Liver (tissue), 9 donors: ENCODE measurements around the gene SERPINE1. TPM values are rescaled to one million over a fixed set of nuclear protein-coding genes. Genes with fewer than 3 reads are reported as not detected.

Source experiments
- DNase-seq: peaks from one replicate; pipeline ENCODE4 v3.0.0-alpha.2; 2017; ENCODE audit warnings: low spot score
- H3K27ac ChIP-seq, 2 donors: one replicate each; pipeline ENCODE4 v1.7.0; 2013; ENCODE audit warnings: inconsistent platforms in 2 of 2, low read length in 2 of 2, control low read depth in 1 of 2, low read depth in 1 of 2, mild to moderate bottlenecking in 1 of 2
- H3K27me3 ChIP-seq, 4 donors: one replicate each; pipeline versions ENCODE4 v1.6.1 to v1.7.0; 2013; ENCODE audit warnings: low read length in 3 of 4, inconsistent platforms in 1 of 4, mild to moderate bottlenecking in 1 of 4, moderate library complexity in 1 of 4; ENCODE audit not compliant: control insufficient read depth in 4 of 4, insufficient read depth in 4 of 4
- H3K36me3 ChIP-seq, 4 donors: one replicate each; pipeline versions ENCODE4 v1.6.1 to v1.7.0; 2013; ENCODE audit warnings: low read length in 3 of 4, mild to moderate bottlenecking in 3 of 4, low read depth in 1 of 4, moderate library complexity in 1 of 4; ENCODE audit not compliant: control insufficient read depth in 4 of 4, insufficient read depth in 3 of 4
- H3K4me1 ChIP-seq, 4 donors: one replicate each; pipeline versions ENCODE4 v1.6.1 to v1.7.0; 2013; ENCODE audit warnings: low read length in 3 of 4, mild to moderate bottlenecking in 3 of 4, moderate library complexity in 1 of 4; ENCODE audit not compliant: control insufficient read depth in 4 of 4, insufficient read depth in 4 of 4
- H3K4me3 ChIP-seq, 3 donors: one replicate each; pipeline versions ENCODE4 v1.6.1 to v1.7.0; 2013; ENCODE audit warnings: low read length in 3 of 3, control low read depth in 1 of 3, low read depth in 1 of 3, mild to moderate bottlenecking in 1 of 3
- H3K9ac ChIP-seq, 2 donors: one replicate each; pipeline ENCODE4 v1.7.0; 2013; ENCODE audit warnings: low read length in 2 of 2, mild to moderate bottlenecking in 2 of 2, moderate library complexity in 2 of 2, control low read depth in 1 of 2, low read depth in 1 of 2
- H3K9me3 ChIP-seq, 4 donors: one replicate each; pipeline versions ENCODE4 v1.6.1 to v1.7.0; 2013; ENCODE audit warnings: low read length in 3 of 4; ENCODE audit not compliant: control insufficient read depth in 4 of 4
- CTCF ChIP-seq: fragments of 150-350 bp; IDR thresholded peaks from 2 replicates; pipeline ENCODE4 v1.5.1; 2017; ENCODE audit warnings: improper control_type of control experiment, low read depth, low read length; ENCODE audit not compliant: missing input control
- EGR1 ChIP-seq, 2 donors: IDR thresholded peaks; 2 replicates each; pipeline ENCODE4 v1.6.1; 2016 to 2018; ENCODE audit warnings: antibody characterized with exemption in 2 of 2, low read depth in 2 of 2
- HNF4A ChIP-seq, 2 donors: conservative IDR thresholded peaks; 2 replicates each; pipeline ENCODE4 v1.6.1; 2016; ENCODE audit warnings: antibody characterized with exemption in 2 of 2, mild to moderate bottlenecking in 2 of 2
- HNF4G ChIP-seq: IDR thresholded peaks from 2 replicates; pipeline ENCODE4 v1.6.1; 2016; ENCODE audit warnings: antibody characterized with exemption
- MAX ChIP-seq: IDR thresholded peaks from 2 replicates; pipeline ENCODE4 v1.6.1; 2016; ENCODE audit warnings: antibody characterized with exemption
- NR2F2 ChIP-seq: IDR thresholded peaks from 2 replicates; pipeline ENCODE4 v1.6.1; 2016; ENCODE audit warnings: antibody characterized with exemption
- RAD21 ChIP-seq, 2 donors: IDR thresholded peaks; 2 replicates each; pipeline ENCODE4 v1.6.1; 2016; ENCODE audit warnings: antibody characterized with exemption in 2 of 2, mild to moderate bottlenecking in 2 of 2
- RXRA ChIP-seq, 2 donors: IDR thresholded peaks; 2 replicates each; pipeline ENCODE4 v1.6.1; 2017 to 2018; ENCODE audit warnings: antibody characterized with exemption in 2 of 2, mild to moderate bottlenecking in 1 of 2
- TAF1 ChIP-seq: conservative IDR thresholded peaks from 2 replicates; pipeline ENCODE4 v1.6.1; 2016; ENCODE audit warnings: antibody characterized with exemption, mild to moderate bottlenecking
- YY1 ChIP-seq: IDR thresholded peaks from 2 replicates; pipeline ENCODE4 v1.6.1; 2016; ENCODE audit warnings: antibody characterized with exemption, mild to moderate bottlenecking
- WGBS: extraction: QIAGEN DNeasy Blood & Tissue Kit; methylation state at CpG from one replicate; pipeline ENCODE4 v1.1.7; 2013; 5-methylcytosine and 5-hydroxymethylcytosine counted together
- polyA plus RNA-seq, 2 donors: library from polyadenylated mRNA; stranded (reverse) in 1 of 2; unstranded in 1 of 2; fragments of 200-250 nt in 1 of 2; fragments of >200 nt in 1 of 2; fragmentation: Nextera tagmentation in 1 of 2; extraction: Ambion mirVana in 1 of 2; gene quantifications; one replicate each; pipeline versions ENCODE4 v1.2.1 to v1.2.3, GENCODE V29; 2013 to 2015
- total RNA-seq, 2 donors: library from RNA; depleted of rRNA; stranded (reverse); fragments of >200 nt; gene quantifications; one replicate each; pipeline ENCODE4 v1.2.3, GENCODE V29; 2014
- TF ChIP-seq, protein P1 (sequence below): IDR thresholded peaks from 2 replicates; pipeline ENCODE4 v1.6.1; 2016; ENCODE audit warnings: antibody characterized with exemption
- TF ChIP-seq, protein P2 (sequence below): IDR thresholded peaks from 2 replicates; pipeline ENCODE4 v1.6.1; 2016; ENCODE audit warnings: antibody characterized with exemption, mild to moderate bottlenecking
- donor health status: healthy.
- donor health status: healthy.
- donor health status: healthy.
- donor health status: healthy.
- donor health status: healthy.

Gene SERPINE1
- total and polyA plus RNA-seq, 4 donors, result 0.93 to 18.6 (median 8.0) TPM

- H3K27me3 ChIP-seq, result no peaks in the 10 kb centered on the region
- no peak for TF ChIP-seq YY1
- TF ChIP-seq HNF4A (conservative IDR thresholded peaks at IDR 0.05), result no peak
- TF ChIP-seq NR2F2, result no peak
Measured at GRCh38 chr7:101155303-101155702, 28.4 kb downstream of the SERPINE1 start.

DNA sequence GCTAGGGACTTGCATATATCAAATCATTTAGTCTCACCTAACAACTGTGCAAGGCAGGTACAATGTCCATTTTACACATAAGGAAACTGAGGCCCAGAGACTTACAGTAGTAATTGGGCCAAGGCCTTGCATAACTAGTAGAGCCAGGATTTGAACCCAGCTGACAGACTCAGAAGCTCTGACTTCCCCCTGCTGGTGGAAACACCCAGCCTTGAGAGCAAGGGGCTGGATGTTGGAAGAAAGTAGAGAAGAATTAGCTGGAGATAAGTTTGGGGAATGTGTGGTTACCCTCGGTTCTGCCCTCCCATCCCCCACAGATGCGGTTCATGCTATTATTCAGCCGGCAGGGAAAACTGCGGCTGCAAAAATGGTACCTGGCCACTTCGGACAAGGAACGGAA is 29.4 kb downstream of the SERPINE1 start:
- TF ChIP-seq, protein P1, sequence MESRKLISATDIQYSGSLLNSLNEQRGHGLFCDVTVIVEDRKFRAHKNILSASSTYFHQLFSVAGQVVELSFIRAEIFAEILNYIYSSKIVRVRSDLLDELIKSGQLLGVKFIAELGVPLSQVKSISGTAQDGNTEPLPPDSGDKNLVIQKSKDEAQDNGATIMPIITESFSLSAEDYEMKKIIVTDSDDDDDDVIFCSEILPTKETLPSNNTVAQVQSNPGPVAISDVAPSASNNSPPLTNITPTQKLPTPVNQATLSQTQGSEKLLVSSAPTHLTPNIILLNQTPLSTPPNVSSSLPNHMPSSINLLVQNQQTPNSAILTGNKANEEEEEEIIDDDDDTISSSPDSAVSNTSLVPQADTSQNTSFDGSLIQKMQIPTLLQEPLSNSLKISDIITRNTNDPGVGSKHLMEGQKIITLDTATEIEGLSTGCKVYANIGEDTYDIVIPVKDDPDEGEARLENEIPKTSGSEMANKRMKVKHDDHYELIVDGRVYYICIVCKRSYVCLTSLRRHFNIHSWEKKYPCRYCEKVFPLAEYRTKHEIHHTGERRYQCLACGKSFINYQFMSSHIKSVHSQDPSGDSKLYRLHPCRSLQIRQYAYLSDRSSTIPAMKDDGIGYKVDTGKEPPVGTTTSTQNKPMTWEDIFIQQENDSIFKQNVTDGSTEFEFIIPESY, result no peak
- H3K4me3 ChIP-seq, result no peak overlapping the region
- DNase-seq, result no peak
- peaks cover 5 to 13% (median 6%) of the 10 kb centered on the region in 4 donors for H3K36me3 ChIP-seq
- no peak overlapping the region for H3K9ac ChIP-seq
- H3K27me3 ChIP-seq, result no peaks in the 10 kb centered on the region
- 91% methylated on average over 6 of the region's 6 CpGs for WGBS
- H3K9me3 ChIP-seq, result no peaks in the 10 kb centered on the region
- no peak overlapping the region for H3K27ac ChIP-seq
- peaks cover 2 to 20% (median 12%) of the 10 kb centered on the region in 4 donors for H3K4me1 ChIP-seq

More at GRCh38 chr7:101155303-101155702, 28.4 kb downstream of the SERPINE1 start:
- WGBS, result 70% methylated on average over 4 of the region's 4 CpGs
- Histone ChIP-seq H3K4me1 (peaks cover 2 to 20% (median 12%) of the 10 kb centered on the region in 4 donors), H3K36me3 (peaks cover 3 to 12% (median 6%) of the 10 kb centered on the region in 4 donors), H3K4me3 (peak overlapping the region; percentile 27 to 95 (median 56)), H3K9me3 (no peaks in the 10 kb centered on the region), H3K27ac (no peak overlapping the region), H3K9ac (no peak overlapping the region)
- DNase-seq, result no peak

DNA sequence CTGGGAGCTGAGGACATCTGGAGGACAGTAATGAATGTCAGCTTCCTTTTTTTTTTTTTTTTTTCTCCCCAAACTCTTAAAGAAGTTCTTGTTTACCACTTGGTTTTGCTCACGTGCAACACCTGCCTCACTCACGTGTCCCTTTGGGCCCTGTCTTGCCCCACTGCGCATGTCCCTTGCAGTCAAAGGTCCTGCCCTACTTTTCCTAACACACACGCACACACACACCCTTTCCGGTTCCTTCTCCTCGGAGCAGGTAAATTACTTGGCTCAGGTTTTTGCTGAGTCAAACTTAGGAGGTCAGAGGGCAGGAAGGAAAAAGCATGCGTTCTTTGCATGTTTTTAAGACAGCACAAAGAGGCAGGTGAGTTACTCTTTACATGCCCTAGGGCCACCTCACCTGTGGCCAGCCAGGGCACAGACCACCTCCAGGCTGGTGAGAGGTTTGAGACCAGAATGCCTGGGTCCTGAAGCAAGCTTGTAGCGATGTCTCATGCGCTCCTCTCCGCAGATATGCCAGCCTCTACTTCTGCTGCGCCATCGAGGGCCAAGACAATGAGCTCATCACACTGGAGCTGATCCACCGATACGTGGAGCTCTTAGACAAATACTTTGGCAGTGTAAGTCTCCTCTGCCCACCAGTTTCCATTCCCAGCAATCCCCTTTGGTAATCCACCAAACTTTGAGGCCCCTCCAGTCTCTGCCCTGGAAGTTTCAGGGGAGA is 30.1 kb downstream of the SERPINE1 start:
- peaks cover 5 to 13% (median 6%) of the 10 kb centered on the region in 4 donors for H3K36me3 ChIP-seq
- peaks cover 0 to under 1% (median 0%) of the 10 kb centered on the region in 4 donors for H3K27me3 ChIP-seq
- H3K4me3 ChIP-seq, result no peak overlapping the region
- H3K4me1 ChIP-seq, result peaks cover 2 to 20% (median 12%) of the 10 kb centered on the region in 4 donors
- TF ChIP-seq CTCF (no peak), RAD21 (IDR thresholded peaks at IDR 0.05) (no peak), EGR1 (IDR thresholded peaks at IDR 0.05; ENCODE audit: low read depth in 2 of 2) (no peak), HNF4G (no peak), TAF1 (no peak), RXRA (IDR thresholded peaks at IDR 0.05) (no peak), MAX (no peak), HNF4A (conservative IDR thresholded peaks at IDR 0.05) (no peak)
- TF ChIP-seq, protein P1, result no peak
- TF ChIP-seq, protein P2, sequence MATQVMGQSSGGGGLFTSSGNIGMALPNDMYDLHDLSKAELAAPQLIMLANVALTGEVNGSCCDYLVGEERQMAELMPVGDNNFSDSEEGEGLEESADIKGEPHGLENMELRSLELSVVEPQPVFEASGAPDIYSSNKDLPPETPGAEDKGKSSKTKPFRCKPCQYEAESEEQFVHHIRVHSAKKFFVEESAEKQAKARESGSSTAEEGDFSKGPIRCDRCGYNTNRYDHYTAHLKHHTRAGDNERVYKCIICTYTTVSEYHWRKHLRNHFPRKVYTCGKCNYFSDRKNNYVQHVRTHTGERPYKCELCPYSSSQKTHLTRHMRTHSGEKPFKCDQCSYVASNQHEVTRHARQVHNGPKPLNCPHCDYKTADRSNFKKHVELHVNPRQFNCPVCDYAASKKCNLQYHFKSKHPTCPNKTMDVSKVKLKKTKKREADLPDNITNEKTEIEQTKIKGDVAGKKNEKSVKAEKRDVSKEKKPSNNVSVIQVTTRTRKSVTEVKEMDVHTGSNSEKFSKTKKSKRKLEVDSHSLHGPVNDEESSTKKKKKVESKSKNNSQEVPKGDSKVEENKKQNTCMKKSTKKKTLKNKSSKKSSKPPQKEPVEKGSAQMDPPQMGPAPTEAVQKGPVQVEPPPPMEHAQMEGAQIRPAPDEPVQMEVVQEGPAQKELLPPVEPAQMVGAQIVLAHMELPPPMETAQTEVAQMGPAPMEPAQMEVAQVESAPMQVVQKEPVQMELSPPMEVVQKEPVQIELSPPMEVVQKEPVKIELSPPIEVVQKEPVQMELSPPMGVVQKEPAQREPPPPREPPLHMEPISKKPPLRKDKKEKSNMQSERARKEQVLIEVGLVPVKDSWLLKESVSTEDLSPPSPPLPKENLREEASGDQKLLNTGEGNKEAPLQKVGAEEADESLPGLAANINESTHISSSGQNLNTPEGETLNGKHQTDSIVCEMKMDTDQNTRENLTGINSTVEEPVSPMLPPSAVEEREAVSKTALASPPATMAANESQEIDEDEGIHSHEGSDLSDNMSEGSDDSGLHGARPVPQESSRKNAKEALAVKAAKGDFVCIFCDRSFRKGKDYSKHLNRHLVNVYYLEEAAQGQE, result no peak
- H3K27ac ChIP-seq, result no peak overlapping the region
- no peak overlapping the region for H3K9ac ChIP-seq
- H3K9me3 ChIP-seq, result no peaks in the 10 kb centered on the region
- 64% methylated on average over 14 of the region's 14 CpGs for WGBS
- DNase-seq, result no peak
